OCI-LY1 (cell line): ENCODE results near the gene PLEKHM3.

Source experiments
- EZH2 ChIP-seq: fragments of 200-600 bp; sonication (generic), shearing (Covaris generic); IDR thresholded peaks from 2 replicates; pipeline ENCODE4 v1.8.0; 2017; ENCODE audit warnings: borderline replicate concordance, mixed run types, mild to moderate bottlenecking, antibody characterized with exemption, low read length, moderate library complexity, mixed read lengths
- TF ChIP-seq, protein P1 (sequence below): fragments of 200-600 bp; sonication (generic), shearing (Covaris generic); IDR thresholded peaks from 2 replicates; pipeline ENCODE4 v1.5.1; 2017; ENCODE audit warnings: mild to moderate bottlenecking, antibody characterized with exemption, low read length, moderate library complexity, mixed read lengths

GRCh38 chr2:207830778-207831438 lies 194.4 kb downstream of the PLEKHM3 start:
- TF ChIP-seq, protein P1, sequence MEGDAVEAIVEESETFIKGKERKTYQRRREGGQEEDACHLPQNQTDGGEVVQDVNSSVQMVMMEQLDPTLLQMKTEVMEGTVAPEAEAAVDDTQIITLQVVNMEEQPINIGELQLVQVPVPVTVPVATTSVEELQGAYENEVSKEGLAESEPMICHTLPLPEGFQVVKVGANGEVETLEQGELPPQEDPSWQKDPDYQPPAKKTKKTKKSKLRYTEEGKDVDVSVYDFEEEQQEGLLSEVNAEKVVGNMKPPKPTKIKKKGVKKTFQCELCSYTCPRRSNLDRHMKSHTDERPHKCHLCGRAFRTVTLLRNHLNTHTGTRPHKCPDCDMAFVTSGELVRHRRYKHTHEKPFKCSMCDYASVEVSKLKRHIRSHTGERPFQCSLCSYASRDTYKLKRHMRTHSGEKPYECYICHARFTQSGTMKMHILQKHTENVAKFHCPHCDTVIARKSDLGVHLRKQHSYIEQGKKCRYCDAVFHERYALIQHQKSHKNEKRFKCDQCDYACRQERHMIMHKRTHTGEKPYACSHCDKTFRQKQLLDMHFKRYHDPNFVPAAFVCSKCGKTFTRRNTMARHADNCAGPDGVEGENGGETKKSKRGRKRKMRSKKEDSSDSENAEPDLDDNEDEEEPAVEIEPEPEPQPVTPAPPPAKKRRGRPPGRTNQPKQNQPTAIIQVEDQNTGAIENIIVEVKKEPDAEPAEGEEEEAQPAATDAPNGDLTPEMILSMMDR = no peak
- no peak for TF ChIP-seq EZH2
